ENCODE measurements around the gene TMEM39A.
A peak's percentile ranks its signal among the peaks of the same experiment; 100 is the strongest.

The TMEM39A gene

GRCh38 chr3:119396870-119397269, 66.5 kb downstream of the TMEM39A start:
- no peak for DNase-seq

GRCh38 chr3:119395923-119396358, 67.5 kb downstream of the TMEM39A start:
- DNase-seq, result no peak

GRCh38 chr3:119388577-119388976, 74.8 kb downstream of the TMEM39A start:
- DNase-seq, result no peak

GRCh38 chr3:119382134-119382533, 81.3 kb downstream of the TMEM39A start:
- DNase-seq, result no peak

DNA sequence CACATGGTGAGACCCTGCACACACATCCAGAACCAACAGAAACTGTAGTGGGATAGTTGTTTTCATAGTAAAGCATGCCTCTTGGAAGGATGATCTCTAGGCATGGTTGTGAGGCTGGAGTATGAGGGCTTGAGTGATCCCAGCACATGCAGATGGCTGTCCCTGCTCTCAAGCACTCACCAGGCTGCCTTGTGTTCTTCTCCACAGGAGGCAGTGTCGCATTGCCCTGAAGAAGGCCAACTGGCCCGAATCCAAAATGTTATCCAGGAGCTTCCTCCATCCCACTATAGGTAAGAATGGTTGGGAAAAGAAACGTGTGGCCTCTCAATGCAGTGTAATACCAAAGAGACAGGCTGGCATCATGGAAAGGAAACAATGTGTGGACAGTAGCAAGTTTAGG, 82.7 kb downstream of the TMEM39A start:
- peak; percentile 35 for DNase-seq
